Posterior cingulate gyrus (tissue), 11 donors: ENCODE data around the gene HTT.
"Not testable (repeated sequence)": the region's sequence is repeated elsewhere in the genome, so short reads cannot be mapped to it uniquely, and the experiment has no call there.

ENCODE experiments used
- DNase-seq, 10 donors: peaks; one replicate each; pipeline versions ENCODE4 v3.0.0 to v3.0.0-alpha.2; 2020 to 2021; ENCODE audit warnings: mixed read lengths in 3 of 10
- intact Hi-C: fragments of 100-400 bp; cut with DNase I; formaldehyde crosslinking; loops from one replicate; pipeline ENCODE4 v1.15.1; 2023

The HTT gene

DNA sequence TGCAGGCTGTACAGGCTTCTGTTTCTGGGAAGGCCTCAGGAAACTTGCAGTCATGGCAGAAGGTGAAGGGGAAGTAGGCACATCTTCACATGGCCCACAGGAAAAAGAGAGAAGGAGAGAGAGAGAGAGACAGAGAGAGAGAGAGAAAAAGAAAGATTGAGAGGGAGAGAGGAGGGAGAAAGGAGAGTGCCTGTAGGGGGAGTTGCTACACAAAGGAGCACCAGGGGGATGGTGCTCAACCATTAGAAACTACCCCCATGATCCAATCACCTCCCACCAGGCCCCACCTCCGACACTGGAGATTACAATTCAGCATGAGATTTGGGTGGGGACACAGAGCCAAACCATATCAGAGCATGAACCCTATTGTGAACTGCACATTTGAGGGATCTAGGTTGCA, 76.8 kb downstream of the HTT start:
- DNase-seq, intact Hi-C loops: not testable (repeated sequence)

DNA sequence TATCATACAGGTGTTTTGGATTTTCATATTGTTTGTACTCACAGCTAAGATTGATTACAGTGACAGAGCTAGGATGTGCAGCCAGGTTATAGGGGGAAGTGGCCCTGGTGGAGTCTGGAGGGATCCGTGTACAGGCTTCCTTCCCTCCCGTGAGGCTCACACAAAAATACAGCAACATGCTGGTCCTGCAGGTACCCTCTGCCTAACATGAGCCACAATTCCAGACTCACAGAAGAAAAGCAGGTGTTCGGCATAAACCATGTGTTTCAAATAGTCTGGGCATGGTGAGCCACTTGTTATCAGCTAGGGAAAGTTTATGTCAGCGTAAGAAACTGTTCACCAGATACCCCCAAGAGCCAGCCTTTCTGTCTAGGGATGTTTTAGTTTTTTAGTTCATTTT, 82.9 kb downstream of the HTT start:
- no peak for DNase-seq
- intact Hi-C loops: no loop called here

DNA sequence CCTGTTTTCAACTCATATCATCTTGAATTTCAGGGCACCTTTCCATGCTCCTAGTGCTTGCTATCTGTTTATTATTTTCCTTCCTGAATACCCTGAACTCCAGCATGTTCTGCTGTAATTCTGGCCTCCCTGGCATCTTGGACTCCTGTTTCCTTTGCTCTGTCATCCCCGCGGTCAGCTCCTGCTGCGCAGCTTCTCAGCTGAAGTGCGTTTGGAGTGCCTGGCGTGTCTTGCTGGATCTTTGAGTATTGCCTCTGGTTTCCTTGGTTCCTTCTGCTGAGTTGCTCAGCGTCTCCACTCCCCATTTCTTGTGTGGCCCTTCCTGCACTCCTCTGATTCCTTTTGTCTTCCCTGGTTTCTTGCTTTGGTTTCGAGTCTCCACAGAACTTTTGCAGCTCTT, 84.4 kb downstream of the HTT start:
- no peak for DNase-seq
- intact Hi-C loops: no loop called here

DNA sequence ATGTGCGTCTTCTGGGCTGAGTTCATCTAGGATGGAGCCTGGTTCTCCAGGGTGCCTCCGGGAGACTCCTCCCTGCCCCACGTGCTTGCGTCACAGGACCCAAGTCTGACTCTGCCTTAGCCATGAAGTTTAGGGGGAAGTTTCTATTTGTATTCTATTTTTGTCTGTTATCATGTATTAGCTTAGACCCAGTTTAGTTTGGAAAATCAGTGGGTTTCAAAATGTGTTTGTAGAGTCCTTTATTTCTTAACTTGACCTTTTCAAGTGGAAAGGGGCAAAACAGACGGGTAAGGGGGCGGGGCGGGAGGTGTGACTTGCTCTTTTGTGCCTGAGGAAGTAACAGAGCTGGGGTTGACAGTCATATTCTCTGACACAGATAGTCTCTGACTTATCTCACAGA, 86.0 kb downstream of the HTT start:
- DNase-seq: no peak

DNA sequence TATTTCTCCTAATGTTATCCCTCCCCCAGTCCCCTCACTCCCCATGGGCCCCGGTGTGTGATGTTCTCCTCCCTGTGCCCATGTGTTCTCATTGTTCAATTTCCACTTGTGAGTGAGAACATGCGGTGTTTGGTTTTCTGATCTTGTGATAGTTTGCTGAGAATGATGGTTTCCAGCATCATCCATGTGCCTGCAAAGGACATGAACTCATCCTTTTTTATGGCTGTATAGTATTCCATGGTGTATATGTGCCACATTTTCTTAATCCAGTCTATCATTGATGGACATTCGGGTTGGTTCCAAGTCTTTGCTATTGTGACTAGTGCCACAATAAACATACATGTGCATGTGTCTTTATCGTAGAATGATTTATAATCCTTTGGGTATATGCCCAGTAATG, 86.6 kb downstream of the HTT start:
- intact Hi-C loops: not testable (repeated sequence)

More for the DNA sequence above, 86.0 kb downstream of the HTT start:
- intact Hi-C loops: no loop called here

DNA sequence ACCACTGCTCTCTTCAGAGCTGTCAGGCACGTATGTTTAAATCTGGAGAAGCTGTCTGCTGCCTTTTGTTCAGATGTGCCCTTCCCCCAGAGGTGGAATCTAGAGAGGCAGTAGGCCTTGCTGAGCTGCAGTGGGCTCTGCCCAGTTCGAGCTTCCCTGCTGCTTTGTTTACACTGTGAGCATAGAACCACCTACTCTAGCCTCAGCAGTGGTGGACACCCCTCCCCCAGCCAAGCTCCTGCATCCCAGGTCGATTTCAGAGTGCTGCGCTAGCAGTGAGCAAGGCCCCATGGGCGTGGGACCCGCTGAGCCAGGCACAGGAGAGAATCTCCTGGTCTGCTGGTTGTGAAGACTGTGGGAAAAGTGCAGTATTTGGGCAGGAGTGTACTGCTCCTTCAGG, 92.0 kb downstream of the HTT start:
- DNase-seq, intact Hi-C loops: not testable (repeated sequence)

More for the DNA sequence above, 86.6 kb downstream of the HTT start:
- not testable (repeated sequence) for DNase-seq

DNA sequence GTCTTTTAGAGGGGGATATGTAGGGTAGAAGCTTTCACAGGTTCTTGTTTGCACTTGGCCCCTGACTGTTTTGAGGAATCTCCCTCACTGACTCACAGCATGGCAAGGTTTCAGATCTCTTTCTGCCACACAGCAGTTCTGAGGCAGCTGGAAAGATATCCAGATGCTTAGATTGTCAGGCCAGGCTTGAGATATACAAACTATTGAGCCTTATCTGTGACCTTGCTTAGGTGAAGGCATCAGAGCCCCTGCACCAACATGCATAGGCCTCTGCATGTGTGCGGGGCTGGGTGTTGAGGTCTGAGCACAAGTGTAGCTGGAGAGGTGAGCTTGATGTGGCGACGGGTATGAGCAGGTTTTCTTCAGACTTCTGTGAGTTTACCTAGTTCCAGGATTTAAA, 93.5 kb downstream of the HTT start:
- no peak for DNase-seq
- intact Hi-C loops: no loop called here

DNA sequence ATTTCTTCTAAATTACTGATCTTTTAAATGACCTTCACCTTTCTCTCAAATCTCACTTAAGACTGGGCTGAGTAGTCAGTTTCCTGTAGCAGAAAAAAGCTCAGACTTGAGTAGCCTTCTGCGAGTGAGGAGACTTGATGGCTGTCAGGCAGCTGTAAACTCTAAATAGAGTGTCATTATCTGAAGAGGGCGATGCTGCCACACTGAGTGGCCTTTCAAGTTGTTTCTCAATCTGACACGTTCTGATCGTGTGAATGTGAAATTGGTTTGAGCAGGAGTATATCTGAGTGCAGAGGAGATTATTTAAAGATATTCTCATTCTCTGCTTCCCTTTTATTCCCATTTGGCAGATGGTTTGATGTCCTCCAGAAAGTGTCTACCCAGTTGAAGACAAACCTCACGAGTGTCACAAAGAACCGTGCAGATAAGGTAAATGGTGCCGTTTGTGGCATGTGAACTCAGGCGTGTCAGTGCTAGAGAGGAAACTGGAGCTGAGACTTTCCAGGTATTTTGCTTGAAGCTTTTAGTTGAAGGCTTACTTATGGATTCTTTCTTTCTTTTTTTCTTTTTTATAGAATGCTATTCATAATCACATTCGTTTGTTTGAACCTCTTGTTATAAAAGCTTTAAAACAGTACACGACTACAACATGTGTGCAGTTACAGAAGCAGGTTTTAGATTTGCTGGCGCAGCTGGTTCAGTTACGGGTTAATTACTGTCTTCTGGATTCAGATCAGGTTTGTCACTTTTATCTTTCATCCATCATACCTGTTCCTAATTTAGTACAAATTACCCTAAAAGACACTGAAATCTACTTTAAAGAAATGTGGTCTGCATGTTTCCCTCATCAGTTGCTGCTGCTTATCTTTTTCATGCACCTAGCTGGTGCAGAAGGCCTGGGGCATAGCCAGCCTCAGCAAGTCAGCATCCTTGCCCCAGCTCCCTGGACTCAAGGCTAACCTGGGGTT, 100.2 kb downstream of the HTT start:
- no peak for DNase-seq
- intact Hi-C loops: no loop called here

DNA sequence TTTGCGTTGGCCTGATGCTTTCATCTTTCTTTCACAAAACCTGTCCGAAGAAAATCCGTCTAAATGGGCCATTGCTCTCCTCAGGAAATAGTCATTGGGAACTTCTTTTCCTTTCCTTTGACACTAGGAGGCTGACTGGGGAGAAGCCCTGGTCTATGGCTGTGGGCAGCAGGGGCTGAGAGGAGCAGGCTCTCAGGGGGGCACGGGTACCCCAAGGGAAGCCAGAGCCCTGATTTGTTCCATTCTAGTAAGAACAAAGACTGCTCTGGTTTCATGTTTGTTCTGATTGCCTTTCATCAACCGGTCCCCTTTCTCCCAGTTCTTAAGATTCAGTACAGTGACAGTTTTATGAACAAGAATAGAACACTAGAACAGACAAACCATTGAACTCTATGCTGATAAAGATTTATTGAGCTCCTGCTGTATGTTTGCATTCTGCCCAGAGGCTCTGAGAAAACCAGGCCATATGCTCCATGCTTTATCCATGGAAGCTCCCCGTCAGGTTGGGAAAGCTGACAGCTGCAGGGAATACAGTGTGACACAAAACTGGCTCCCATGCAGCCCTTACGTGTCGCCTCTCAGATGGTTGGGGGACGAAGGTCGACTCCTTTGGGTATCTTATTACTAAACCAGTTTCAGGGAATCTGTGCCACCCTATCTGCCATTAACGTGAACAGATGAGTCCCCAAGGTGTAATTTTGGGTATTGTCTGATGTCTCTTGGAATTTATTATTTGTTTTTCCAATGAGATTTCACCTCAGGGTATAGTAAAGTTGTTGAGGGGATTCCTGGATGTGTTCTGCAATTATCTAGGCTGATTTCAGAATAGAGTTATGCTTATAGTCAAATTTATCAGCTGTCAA, 102.1 kb downstream of the HTT start:
- intact Hi-C loops: no loop called here
- no peak for DNase-seq

DNA sequence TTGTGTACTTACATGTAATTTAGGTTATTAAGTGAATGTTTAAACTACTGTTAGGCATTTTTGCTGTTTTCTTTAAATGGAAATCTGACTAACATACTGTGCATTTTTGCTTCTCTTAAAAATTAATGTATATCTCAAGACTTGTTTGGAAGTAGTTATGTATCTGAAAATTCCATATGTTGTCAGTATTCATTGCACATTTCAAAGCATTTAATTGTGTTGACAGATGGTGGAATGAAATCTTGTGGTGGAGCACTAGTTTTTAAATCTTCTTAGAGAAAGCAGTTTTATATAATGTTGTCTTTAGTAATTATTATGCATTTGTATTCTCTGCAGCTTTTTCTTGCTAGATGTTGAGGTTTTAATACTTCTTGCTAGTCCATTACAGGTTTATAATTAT, 102.9 kb downstream of the HTT start:
- no peak for DNase-seq
- intact Hi-C loops: no loop called here

DNA sequence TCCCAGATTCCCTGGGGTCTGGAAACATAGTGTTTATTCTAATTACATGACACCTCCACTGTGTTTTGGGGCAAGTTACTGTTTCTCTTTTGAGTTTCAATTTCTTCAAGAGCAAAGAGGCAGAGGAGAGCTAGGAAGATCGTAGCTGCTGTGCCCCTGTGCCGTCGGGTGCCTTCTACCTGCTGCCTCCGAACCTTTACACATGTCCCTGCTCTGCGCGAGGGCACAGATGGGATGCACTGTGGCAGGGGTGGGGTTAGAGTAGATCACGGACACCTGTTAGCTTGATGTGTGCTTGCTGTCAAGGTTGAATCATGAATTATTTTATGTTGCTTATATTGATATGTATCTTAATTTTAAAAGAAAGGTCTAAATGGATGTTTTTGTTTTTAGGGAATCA, 103.4 kb downstream of the HTT start:
- intact Hi-C loops: no loop called here
- DNase-seq: no peak

DNA sequence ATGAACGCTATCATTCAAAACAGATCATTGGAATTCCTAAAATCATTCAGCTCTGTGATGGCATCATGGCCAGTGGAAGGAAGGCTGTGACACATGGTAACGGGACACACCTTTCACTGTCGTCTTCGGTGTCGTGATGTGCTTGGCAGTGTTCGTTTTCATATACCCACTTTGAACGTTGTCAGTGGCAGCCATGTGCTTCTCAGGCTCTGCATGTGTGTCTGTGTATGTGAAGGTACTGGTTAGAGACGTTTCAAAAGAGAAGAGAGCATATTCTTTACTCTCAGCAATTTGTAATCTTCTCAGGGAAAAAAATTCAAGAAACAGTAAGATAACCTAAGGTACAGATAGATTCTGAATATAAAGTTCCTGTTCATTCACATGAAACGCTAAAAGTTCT, 103.9 kb downstream of the HTT start:
- intact Hi-C loops: no loop called here
- DNase-seq: no peak

DNA sequence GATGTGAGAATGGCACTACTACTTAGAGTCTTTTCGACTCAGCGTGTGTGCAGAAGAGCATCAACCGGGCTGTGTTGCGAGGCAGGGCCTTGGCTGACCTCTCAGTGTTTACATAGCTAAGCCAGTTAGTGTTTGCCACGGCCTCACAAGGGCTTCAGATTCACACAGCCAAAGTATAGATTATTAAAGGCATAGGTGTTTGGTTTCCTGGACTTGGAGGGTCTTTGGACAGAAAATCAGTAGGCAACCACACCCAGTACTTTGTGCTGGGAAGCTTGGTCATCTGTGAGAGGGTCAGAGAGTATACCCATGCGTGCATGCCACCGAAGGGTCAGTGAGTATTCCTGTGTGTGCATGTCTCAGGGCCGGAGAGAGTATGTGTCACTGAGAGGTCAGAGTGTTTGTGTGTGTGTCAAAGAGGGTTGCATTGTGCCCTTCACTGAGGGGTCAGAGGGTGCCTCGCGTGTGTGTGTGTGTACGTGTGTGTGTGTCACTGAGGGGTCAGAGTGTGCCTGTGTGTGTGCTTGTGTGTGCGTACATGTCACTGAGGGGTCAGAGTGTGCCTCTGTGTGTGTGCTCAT, 104.7 kb downstream of the HTT start:
- intact Hi-C loops: no loop called here
- no peak for DNase-seq

DNA sequence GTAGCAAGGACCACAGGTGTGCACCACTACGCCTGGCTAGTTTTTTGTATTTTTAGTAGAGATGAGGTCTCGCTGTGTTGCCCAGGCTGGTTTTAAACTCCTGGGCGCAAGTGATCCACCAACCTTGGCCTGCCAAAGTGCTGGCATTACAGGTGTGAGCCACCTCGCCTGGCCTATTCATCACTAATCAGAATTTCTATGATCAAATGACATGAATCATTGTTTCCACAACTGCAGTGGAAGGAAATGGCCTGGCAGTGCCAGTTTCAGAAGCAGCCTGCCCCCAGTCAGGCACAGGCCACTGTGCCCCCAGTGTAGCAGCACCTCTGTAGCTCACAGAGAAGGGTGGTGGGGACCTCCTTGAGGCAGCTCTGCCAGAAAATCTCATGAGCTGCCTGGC, 108.5 kb downstream of the HTT start:
- no peak for DNase-seq

DNA sequence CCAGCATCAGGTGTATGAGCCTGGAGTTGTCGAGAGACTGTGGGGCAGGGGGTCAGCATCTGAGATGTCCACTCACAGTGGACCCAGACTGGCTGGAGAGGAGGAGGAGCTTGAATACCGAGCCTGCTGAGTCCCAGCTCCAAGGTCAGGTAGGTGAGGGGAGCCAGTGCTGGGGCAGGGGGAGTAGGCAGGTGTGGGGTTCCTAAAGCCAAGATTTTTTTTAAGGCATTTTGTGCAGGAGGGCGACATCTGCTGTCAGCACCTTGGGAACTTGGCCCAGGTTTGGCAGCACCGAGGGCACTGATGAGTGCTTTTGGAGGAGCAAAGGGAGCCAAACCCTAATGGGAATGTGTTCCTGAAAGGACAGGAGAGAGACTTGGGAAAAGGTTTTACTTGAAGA, 110.2 kb downstream of the HTT start:
- intact Hi-C loops: no loop called here
- DNase-seq: no peak

More for the DNA sequence above, 108.5 kb downstream of the HTT start:
- intact Hi-C loops: no loop called here

DNA sequence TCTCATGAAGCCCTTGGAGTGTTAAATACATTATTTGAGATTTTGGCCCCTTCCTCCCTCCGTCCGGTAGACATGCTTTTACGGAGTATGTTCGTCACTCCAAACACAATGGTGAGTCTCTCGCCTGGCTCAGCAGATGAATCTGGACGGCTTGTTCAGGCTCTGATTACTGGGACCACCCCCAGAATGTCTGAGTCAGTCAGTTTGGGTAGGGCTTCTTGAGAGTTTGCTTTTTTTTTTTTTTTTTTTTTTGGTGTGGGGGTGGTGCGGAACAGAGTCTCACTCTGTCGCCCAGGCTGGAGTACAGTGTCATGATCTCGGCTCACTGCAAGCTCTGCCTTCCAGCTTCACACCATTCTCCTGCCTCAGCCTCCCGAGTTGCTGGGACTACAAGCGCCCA, 112.1 kb downstream of the HTT start:
- DNase-seq: peak in 1 of 10 donors; percentile 57
- intact Hi-C loops: no loop called here

DNA sequence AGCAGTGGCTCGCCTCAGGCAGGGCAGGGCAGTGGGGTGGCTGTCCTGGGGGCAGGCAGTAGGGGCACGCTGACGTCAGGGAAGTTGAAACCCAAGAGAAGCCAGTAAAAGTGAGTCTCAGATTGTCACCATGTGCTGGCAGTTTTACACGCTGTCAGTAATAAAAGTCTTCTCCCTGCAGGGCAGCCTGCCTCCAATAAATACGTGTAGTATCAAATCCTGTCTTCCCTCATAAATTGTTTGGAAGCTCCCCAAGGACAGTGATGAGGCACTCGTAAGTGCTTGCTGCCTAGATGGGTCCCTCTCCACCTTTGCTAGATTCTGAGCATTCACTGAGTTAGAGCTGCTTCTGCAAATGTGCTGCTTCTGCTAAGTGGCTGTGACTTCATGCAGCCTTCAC, 113.6 kb downstream of the HTT start:
- DNase-seq: no peak
- intact Hi-C loops: no loop called here

DNA sequence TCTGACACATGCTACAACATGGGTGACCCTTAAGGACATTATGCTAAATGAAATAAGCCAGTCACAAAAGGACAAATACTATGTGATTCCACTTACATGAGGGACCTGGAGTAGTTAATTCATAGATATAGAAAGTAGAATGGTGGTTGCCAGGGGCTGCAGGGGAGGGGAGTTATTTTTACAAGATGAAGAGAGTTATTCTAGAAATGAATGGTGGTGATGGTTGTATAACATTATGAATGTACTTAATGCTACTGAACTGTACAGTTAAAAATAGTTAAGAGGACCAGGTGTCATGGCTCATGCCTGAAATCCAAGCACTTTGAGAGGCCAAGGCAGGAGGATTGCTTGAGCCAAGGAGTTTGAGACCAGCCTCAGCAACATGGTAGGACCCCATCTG, 115.0 kb downstream of the HTT start:
- DNase-seq: no peak
- intact Hi-C loops: no loop called here

DNA sequence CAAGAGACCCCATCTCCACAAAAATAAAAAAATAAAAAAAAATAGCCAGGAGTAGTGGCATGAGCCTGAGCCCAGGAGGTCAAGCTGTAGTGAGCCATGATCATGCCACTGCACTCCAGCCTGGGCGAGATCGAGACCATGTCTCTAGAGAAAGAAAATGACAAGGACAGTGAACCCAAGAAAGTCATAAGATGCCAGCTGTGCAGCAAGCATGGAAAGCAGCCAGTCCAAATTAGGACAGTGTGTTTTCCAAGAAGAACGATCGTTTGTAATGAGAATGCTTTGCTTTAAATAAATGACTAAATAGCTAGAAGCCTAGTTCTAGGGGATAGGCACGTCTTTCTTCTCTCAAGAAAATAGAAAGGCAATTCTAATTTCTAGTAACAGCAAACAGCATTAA, 116.1 kb downstream of the HTT start:
- no peak for DNase-seq
- intact Hi-C loops: loop anchor here (5.0 kb wide), 1 partner anchor 252 kb away; the partner anchor contains the start of gene HGFAC

DNA sequence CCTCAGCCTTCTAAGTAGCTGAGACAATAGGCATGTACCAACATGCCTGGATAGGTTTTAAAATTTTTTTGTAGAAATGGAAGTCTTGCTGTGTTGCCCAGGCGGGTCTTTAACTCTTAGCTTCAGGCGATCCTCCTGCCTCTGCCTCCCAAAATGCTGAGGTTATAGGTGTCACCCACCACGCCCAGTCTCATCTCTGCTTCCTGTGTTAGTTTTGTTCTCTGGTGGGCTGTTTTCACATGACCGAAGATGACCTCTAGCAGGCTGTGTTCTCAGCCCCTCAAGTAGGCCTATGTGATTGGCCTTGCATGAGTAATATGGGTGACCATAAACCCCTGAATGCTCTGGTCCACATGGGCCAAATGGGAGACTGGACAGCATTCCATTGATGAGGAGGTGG, 117.7 kb downstream of the HTT start:
- DNase-seq: no peak
- intact Hi-C loops: loop anchor here (5.0 kb wide), 1 partner anchor 250 kb away; the partner anchor contains the start of gene HGFAC

DNA sequence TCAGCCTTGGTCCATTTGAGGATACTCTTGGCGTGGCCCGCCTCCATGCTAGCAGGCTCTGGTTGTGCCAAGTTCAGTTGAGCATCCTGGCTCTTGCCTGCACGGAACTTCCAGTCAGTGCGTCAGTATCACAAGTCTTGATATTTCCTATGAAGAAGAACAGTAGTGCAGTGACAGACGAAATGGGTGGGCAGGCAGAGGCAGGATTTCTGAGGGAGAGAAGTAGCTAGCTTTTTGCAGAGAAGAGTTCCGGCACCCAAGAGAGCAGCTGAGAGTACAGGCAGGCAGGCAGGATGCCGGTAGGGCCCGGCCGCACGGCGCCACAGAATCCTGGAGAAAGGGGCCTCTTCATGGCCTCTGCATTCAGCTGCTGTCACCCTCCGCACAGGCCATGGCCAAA, 118.3 kb downstream of the HTT start:
- intact Hi-C loops: loop anchor here (5.0 kb wide), 1 partner anchor 249 kb away; the partner anchor contains the start of gene HGFAC
- DNase-seq: no peak
